Measurements from ENCODE around the gene ALPL. TPM values are rescaled to one million over a fixed set of nuclear protein-coding genes. Genes with fewer than 3 reads are reported as not detected.

Gene ALPL
- total and polyA plus RNA-seq, 2 of the 4 experiments (the other 2 are of a cell fraction): 0.54 to 2.2 TPM

- Histone ChIP-seq H3K56ac (ENCODE audit: extremely low read depth, insufficient read depth, low read length) (no peak overlapping the region), H3K79me1 (ENCODE audit: low read depth in 1 of 2, low read length in 2 of 2) (no peaks in the 10 kb centered on the region), H3K4me1 (ENCODE audit: control insufficient read depth, insufficient read depth, low read length) (peaks cover 6% of the 10 kb centered on the region), H2AFZ (replicated peaks; ENCODE audit: low read length, poor library complexity) (no peak overlapping the region), H2AK9ac (replicated peaks; ENCODE audit: low read depth, low read length, poor library complexity) (no peak overlapping the region), H3K9me1 (ENCODE audit: insufficient read depth, low read length) (no peaks in the 10 kb centered on the region), H2BK15ac (ENCODE audit: low read depth, low read length) (no peak overlapping the region), H4K5ac (ENCODE audit: low read depth, low read length) (no peak overlapping the region), H3K27me3 (ENCODE audit: control insufficient read depth, insufficient read depth, low read length) (peaks cover 8% of the 10 kb centered on the region), H2BK5ac (ENCODE audit: low read depth, low read length, poor library complexity, severe bottlenecking) (no peak overlapping the region), H3K9me3 (ENCODE audit: control insufficient read depth, insufficient read depth, low read length) (peaks cover 5% of the 10 kb centered on the region), H3K18ac (ENCODE audit: low read depth, low read length) (no peak overlapping the region), H2AK5ac (ENCODE audit: low read depth, low read length) (no peak overlapping the region), H3K4me3 (ENCODE audit: insufficient read depth, low read depth, low read length) (no peak overlapping the region), H3K4me2 (ENCODE audit: low read depth, low read length) (no peak overlapping the region), H4K8ac (ENCODE audit: low read depth in 2 of 2, low read length in 2 of 2) (no peak overlapping the region), H3K14ac (replicated peaks; ENCODE audit: low read depth, low read length) (no peak overlapping the region), H3K23ac (ENCODE audit: low read depth, low read length) (no peak overlapping the region), H3K36me3 (ENCODE audit: control insufficient read depth, insufficient read depth, low read length) (no peaks in the 10 kb centered on the region), H3K4ac (ENCODE audit: low read depth, low read length) (no peak overlapping the region), H4K91ac (ENCODE audit: insufficient read depth, low read depth, low read length) (no peak overlapping the region), H4K20me1 (ENCODE audit: insufficient read depth, low read length) (no peaks in the 10 kb centered on the region), H2BK20ac (ENCODE audit: low read depth, low read length) (no peak overlapping the region), H3K9ac (ENCODE audit: low read depth, low read length) (no peak overlapping the region), H2BK120ac (ENCODE audit: low read depth, low read length) (no peak overlapping the region), H3K27ac (ENCODE audit: insufficient read depth, low read length) (no peak overlapping the region)
- BruUV-seq (replicated peaks): no TSS peak
- TF ChIP-seq MAFK (IDR thresholded peaks at IDR 0.05; ENCODE audit: low read depth, low read length) (no peak), RFX5 (IDR thresholded peaks at IDR 0.05; ENCODE audit: low read depth, low read length) (no peak)
- dilution Hi-C loops (cut with HindIII; ENCODE audit: low sequenced_read_pairs, unreplicated experiment): no loop called here
- DNase-seq (no peak), ATAC-seq (ENCODE audit: low read depth) (no peak)
- in situ Hi-C loops (cut with MboI; ENCODE audit: low sequenced_read_pairs): no loop called here
- intact Hi-C loops (cut with micrococcal nuclease): no loop called here
- 43% methylated on average over 1 of the region's 3 CpGs; no CpG with 5 or more reads in 1 of the 2 experiments for WGBS, 2 experiments (ENCODE audit: extremely low coverage in 2 of 2, insufficient read length in 1 of 2)
- ChIA-PET POLR2A (ENCODE audit: unreplicated experiment) (no interaction called here), CTCF (interaction anchor here (0.9 kb wide), 1 partner anchor 38 kb away, joined by 3 read pairs; no protein-coding TSS in a partner anchor)
Observed at GRCh38 chr1:21496886-21497285, 12.3 kb upstream of the ALPL start.

Data from IMR-90 (cell line).